IMR-90 (cell line): ENCODE data around the gene PARVG.

ENCODE experiments used
- FOS ChIP-seq: fragments of 150-350 bp; IDR thresholded peaks from 2 replicates; pipeline ENCODE4 v1.6.1; 2016; ENCODE audit warnings: low read depth, low read length
- POLR2A ChIP-seq: IDR thresholded peaks from 2 replicates; pipeline ENCODE4 v1.6.1; 2012; ENCODE audit warnings: mild to moderate bottlenecking, low read depth, low read length
- RCOR1 ChIP-seq: IDR thresholded peaks from 2 replicates; pipeline ENCODE4 v1.6.1; 2012; ENCODE audit warnings: mild to moderate bottlenecking, low read length, improper control_type of control experiment; ENCODE audit not compliant: insufficient replicate concordance
- SMC3 ChIP-seq: fragments of 150-350 bp; IDR thresholded peaks from 2 replicates; pipeline ENCODE4 v1.6.1; 2016; ENCODE audit warnings: low read depth, mild to moderate bottlenecking, antibody characterized with exemption, low read length, moderate library complexity
- USF2 ChIP-seq: fragments of 150-350 bp; IDR thresholded peaks from 2 replicates; pipeline ENCODE4 v1.6.1; 2017; ENCODE audit warnings: mild to moderate bottlenecking, antibody characterized with exemption, low read length, low read depth
- TF ChIP-seq, protein P1 (sequence below): conservative IDR thresholded peaks from 2 replicates; pipeline ENCODE4 v1.5.1; 2012; ENCODE audit warnings: mild to moderate bottlenecking, low read depth, low read length, improper control_type of control experiment

DNA sequence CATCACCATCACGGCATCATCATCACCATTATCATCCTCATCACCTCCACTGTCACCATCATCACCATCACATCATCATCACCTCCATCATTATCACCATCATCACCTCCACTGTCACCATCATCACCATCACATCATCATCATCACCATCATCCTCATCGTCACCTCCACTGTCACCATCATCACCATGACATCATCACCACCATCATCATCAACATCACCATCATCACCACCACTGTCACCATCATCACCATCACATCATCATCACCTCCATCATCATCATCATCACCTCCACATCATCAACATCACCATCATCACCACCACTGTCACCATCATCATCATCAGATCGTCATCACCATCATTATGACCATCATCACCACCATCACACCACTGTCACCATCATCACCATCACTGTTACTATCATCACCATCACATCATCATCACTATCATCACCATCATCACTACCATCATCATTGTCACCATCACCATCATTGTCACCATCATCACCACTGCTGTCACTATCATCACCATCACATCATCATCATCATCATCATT lies 32.8 kb downstream of the PARVG start:
- TF ChIP-seq, protein P1, sequence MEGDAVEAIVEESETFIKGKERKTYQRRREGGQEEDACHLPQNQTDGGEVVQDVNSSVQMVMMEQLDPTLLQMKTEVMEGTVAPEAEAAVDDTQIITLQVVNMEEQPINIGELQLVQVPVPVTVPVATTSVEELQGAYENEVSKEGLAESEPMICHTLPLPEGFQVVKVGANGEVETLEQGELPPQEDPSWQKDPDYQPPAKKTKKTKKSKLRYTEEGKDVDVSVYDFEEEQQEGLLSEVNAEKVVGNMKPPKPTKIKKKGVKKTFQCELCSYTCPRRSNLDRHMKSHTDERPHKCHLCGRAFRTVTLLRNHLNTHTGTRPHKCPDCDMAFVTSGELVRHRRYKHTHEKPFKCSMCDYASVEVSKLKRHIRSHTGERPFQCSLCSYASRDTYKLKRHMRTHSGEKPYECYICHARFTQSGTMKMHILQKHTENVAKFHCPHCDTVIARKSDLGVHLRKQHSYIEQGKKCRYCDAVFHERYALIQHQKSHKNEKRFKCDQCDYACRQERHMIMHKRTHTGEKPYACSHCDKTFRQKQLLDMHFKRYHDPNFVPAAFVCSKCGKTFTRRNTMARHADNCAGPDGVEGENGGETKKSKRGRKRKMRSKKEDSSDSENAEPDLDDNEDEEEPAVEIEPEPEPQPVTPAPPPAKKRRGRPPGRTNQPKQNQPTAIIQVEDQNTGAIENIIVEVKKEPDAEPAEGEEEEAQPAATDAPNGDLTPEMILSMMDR = no peak
- TF ChIP-seq RCOR1 (no peak), POLR2A (no peak), FOS (no peak), SMC3 (no peak), USF2 (no peak)
